NCI-H460 (cell line): Measurements from ENCODE around the gene RFXANK. TPM values are rescaled to one million over a fixed set of nuclear protein-coding genes. Genes with fewer than 3 reads are reported as not detected.
"Not testable (repeated sequence)": the region's sequence is repeated elsewhere in the genome, so short reads cannot be mapped to it uniquely, and the experiment has no call there.

ENCODE experiments used
- DNase-seq: peaks from one replicate; pipeline ENCODE4 v3.0.0-alpha.2; 2016; ENCODE audit warnings: low read depth; ENCODE audit errors: extremely low read depth
- polyA plus RNA-seq: library from polyadenylated mRNA; depleted of rRNA; stranded (reverse); fragments of >200 nt; gene quantifications from 2 replicates; pipeline ENCODE4 v1.2.3, GENCODE V29; 2014; cell fraction: nucleus; rRNA removed
- total RNA-seq: library from RNA; depleted of rRNA; stranded (reverse); fragments of >200 nt; shearing (Covaris generic); gene quantifications from 2 replicates; pipeline ENCODE4 v1.2.3, GENCODE V29; 2014; rRNA removed

Gene RFXANK, protein sequence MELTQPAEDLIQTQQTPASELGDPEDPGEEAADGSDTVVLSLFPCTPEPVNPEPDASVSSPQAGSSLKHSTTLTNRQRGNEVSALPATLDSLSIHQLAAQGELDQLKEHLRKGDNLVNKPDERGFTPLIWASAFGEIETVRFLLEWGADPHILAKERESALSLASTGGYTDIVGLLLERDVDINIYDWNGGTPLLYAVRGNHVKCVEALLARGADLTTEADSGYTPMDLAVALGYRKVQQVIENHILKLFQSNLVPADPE
- 34.8 and 39.3 TPM in 2 replicates for total RNA-seq
- 32.8 and 62.9 TPM in 2 replicates for polyA plus RNA-seq

DNA sequence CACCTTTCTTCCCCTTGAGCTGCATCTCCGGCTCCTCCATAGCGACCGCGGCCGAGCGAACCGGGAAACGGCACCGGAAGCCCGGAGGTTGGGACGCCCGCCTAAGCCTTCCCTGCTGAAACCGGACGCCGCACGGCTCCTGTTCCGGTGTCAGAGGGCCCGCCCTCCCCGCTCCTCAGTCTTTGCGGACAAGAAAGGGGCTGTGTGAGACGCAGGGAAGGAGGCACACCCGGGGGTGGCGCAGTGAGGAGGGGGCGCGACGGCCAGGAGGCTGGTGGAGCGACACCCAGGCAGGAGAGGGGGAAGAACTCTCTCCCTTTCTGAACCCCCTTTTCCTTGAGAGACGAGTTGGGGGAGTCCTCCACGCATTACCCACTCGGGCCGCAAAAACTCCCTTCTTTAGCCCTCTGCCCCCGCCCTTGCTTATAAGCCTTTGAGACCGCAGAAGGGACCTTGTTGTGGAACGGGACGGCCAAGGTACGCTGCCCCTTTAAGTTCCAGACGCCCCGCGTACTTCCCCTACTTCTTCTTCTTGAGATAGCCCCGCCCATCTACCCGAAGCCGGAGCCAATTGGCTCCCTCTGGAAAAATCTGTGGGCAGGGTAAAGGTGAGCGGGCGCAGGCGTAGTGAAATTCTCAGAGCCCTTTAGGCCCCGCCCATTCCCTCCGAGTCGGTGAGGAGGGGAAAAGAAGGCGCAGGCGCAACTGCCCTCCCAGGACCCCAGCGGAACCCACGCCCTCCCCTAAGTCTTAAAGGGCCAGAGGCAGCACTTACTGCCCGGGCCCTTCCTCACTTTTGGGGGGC, at the start of gene RFXANK, which contains the start of gene BORCS8:
TSS of gene RFXANK (plus strand) at position 181 of the 805 bp plus-strand sequence. CDS start 1,689 bp downstream, outside the sequence.
TSS of gene BORCS8 (minus strand) at position 75 of the 805 bp plus-strand sequence. CDS start at position 40, 35 bp downstream.
- peak; percentile 97 for DNase-seq

DNA sequence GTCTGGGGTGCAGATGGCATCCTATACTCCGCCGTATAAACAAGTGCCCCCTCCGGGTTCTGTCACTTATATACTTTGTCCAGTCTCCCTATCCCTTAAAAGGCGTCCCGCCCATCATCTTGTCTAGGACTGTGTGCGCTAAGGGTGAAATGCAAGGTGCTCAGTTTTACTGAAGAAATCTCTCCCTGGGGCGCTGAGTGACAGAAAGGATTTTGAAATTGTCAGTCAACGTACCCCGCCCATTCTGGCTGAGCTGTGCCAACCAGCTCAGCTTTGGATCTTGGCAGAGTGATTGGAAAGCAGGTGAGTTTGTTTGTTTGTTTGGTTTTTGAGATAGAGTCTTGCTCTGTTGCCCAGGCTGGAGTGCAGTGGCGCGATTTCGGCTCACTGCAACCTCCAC, 49.7 kb upstream of the RFXANK start:
- no peak for DNase-seq

DNA sequence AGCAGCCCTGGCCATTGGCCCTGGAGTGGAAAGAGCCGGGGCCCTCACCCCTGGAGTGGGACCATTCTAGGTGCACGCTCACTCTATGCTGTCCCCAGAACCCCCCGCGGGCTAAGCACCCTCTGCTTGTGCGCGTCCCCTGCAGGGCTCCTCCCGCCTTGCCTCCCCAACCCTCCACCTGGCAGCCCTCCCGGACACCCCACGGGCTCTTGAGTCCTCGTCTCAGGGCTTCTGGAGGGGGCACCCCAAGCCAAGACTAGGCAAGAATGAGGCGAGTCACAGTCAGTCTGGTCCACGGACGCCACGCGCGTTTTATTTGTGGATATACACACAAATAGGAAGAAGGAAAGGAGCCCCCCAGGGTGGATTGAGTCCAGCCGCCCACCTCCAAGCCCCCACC, 46.8 kb upstream of the RFXANK start:
- no peak for DNase-seq

DNA sequence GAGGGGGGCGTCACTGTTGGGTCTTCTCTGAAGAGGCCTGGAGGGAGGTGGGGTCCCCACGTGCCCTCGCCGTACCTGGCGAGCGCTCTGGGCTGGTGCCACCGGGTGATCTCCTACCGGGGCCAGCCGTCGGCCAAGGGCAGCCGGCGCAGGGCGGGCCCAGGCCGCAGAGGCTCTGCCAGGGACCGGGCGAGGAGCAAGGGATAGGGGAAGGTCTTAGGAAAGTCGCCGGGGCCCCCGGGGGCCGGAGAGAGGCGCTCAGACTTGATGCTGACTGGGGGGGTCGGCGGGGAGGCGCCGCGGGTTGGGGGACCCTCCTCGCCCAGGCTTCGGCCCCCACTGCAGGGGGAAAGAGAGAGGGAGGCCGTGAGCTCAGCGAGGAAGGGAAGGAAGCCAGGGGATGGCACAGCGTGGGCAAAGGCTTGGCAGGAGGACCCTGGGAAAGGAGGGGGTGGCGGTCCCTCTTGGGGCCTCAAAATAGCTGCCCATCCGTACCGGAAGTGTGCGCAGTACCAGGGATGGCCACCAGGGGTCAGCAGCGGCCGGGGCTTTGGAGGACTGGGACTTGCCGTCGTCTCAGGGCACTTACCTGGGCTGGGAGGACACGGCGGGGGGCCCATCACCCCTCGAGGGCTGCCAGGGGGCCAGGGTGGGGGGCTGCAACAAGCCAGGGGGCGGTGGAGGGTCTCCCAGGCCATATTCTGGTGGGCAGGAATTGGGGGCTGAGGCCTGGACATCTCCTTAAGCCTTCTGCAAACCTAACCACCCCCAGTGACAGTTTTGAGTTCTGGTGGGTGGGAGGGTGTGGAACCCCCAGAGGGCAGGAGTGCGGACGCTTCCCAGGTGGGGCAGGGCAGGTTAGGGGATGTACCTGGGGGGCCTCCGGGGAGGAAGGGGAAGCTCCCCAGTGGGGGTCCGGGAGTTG, 46.1 kb upstream of the RFXANK start:
- peak; percentile 44 for DNase-seq

DNA sequence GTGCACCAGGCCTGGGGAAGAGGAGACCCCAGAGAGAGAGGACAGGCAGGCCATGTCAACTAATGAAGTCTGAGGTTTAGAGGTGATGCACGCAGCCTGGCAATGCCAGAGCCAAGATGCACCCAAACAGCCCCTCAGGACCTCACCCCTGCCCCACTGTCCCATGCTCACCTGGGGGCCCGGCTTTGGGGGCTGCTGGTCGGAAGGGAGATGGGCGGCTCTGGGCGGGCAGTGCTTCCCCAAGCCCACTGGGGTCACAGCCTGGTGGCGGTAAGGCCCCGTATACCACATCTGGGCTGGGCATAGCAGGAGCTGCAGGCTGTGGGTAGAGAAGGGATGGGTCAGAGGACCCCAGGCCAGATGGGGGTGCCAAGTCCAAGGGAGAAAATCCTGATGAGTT, 45.2 kb upstream of the RFXANK start:
- DNase-seq: no peak

DNA sequence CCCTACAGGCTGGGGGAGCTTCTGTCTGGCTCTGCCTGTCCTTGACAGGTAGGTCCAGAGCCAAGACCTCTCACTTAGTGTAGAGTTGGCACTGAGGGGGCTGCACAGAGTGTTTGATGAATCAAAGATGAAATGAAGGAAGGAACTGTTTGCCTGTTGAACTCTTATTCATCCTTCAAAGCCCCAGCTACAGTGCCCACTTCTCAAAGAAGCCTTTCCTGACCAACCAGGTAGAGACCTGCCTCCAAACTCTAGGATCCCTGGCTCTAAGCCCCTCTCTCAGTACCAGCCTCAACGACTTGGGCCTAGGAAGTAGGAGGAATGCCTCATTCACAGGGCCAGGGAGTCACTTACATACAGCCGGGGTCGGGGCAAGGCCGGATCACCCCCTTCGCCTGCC, 44.7 kb upstream of the RFXANK start:
- DNase-seq: no peak

DNA sequence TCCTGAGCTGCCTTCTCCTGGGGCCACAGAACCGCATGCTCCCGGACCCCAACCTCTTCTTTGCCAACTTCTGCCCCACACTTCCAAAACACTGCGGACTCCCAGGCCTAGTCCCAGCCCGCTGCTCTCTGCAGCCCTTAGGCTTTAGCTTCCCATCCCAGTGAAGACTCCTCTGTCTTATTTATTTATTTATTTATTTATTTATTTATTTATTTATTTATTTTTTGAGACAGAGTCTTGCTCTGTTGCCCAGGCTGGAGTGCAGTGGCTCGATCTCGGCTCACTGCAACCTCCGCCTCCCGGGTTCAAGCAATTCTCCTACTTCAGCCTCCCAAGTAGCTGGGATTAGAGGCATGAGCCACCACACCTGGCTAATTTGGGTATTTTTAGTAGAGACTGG, 43.6 kb upstream of the RFXANK start:
- not testable (repeated sequence) for DNase-seq

DNA sequence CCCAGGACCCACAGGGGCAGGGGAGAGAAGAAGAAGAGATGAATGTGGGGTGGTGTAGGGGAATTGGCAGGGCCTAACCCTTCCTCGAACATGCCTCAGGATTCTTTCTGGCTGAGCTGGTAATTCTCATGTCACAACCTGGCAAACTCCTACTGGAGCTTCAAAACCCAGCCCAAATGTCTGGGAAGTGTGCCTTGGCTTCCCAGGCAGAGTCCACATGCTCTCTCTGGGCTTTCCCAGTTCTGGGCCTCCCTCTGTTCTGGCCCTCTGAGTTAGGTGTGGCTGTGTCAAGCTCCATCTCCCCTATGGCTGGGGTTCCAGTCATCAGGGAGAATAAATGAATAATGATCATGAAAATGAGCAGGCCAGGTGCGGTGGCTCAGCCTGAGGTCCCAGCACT, 42.6 kb upstream of the RFXANK start:
- DNase-seq: no peak

DNA sequence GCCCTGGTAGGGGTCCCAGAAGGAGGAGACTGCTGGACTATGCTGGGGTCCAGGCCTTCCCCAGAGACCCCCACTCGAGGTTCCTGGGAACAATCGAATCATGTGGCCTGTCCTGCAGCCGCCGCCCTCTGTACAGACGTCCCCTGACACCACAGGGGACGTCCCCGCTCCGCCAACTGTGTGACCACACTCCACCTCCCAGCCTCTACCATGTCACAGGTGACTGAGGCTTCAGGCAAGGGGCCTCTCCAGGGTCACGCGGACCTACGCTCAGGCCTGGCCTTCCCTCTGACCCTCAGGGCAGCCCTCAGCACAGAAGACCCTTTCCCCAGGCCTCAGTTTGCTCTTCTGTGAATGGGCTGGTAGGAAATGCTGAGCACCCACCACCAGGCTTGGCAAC, 40.6 kb upstream of the RFXANK start:
- DNase-seq: no peak

DNA sequence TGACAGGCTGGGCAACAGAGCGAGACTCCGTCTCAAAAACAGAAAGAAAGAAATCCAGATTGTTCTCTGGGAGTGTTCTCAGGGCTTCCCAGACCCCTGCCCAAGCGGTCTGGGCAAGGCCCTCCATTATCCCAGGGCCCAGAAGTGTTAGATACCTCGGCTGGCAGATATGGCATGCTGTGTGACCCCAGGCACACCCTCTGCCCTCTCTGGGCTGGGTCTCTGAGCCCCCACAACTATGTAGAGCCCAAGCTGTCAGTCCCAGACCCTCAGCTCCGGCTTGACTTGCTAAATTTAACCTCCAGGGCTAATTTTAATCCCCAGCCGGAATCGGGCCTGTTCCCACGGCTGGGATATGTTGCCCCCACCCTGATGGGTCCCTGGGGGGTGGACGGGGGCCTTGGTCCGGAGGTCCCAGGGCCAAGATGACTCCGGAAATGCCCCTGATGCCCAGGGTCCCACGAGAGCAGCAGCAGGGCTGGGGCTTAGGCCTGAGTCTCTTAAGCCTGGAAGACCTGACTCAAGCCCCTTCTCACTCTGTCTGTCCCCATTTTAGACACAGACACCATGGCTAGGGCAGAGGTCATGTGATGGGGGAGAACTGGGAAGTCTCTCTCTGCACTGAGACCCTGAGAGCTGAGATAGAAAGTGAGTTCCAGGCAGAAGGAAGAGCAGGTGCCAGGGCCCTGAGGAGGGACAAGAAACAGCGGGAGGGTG, 39.2 kb upstream of the RFXANK start:
- DNase-seq: no peak

DNA sequence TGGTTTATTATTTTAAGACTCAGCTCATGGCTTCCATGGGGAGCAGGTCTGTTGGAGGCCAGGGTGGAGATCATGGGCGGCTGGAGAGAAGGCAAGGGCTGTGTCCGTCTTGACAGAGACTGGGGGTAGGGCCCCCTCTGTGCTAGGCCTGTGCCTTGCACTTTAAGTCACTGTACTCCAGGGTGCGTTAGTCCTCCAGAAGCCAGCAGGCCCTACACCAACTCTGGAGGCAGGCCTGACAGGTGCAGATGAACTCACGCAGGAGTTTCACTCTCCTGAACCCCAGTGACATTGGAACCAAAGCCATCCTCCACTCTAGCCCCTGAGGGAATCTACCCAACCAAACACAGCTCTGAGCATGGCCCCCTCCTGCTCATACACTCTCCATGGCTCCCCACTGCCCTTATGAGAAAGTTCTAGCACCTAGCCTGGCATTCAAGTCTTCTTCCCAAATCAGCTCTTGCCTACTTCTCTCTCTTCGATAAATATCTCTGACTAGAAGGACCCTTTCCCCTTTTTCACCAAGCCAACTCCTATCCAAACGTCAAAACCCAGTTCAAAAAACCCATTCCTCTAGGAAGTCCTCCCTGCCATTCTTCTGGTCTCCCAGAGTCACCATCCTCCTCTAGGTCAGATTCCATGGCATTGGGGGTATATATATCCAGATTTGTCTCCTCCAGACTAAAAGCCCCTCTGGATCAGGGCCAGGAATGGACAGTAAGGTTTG, 37.1 kb upstream of the RFXANK start:
- no peak for DNase-seq

DNA sequence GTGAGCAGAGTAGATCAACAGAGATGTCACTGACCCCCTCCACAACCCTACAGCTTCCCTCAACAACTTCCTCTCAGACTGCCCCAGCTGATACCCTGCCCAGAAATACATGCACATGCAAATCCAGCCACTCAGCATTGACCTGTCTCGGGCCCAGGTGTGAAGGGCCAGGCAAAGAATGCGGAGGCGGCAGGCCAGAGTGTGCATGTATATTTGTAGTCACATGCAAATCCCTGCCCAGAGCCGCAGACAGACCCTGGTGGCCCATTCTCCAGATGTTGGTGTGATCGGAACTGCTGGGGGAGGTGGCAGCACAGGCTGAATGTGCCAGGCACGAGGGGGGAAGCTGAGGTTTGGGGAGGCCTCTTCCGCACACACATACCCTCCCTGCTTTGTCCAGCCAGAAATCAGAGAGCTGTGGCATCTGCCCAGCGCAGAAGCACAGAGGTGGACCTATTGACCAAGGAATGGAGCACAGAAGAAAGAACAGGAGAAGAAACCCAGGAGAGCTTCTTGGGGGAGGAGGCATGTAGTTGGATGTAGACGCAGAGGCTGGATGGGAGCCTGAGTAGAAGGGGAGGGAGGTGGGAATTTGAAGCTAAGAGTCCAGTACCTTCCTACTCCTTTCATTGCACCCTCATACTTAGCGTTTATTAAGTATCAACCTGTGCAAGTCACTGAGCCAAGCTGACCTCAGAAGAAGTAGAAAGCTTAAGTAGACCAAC, 36.4 kb upstream of the RFXANK start:
- no peak for DNase-seq

DNA sequence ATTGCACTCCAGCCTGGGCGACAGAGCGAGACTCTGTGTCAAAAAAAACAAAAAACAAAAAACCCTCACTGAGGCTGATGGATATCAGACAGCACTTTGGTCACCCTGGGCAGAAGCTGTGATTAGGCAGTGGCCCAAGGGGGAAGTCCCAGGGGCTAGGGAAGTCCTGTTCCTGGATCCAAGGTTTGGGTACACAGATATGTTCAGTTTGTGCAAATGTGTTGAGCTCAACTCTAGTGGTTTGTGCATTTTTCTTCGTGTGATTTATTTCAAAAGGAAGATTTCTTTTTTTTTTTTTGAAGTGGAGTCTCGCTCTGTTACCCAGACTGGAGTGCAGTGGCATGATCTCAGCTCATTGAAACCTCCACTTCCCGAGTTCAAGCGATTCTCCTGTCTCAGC, 34.2 kb upstream of the RFXANK start:
- no peak for DNase-seq

DNA sequence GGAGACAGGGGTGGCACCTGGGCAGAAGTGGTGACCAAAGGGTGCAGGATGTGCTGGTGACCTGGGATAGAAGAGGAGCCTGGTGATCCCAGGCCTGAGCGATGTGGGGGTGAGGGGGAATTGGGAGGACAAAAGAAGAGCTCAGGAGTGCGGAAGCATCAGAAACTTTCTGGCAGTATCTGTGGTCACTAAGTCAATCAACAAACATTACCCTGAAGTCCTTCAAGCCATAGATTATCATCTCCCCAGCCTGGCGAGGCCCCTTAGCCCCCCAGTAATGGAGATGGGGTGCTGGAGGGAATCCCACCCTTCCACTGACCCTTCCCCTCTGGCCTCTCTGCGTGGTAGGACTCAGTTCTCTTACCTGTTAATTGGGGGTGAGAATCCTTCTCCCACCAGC, 32.5 kb upstream of the RFXANK start:
- no peak for DNase-seq

DNA sequence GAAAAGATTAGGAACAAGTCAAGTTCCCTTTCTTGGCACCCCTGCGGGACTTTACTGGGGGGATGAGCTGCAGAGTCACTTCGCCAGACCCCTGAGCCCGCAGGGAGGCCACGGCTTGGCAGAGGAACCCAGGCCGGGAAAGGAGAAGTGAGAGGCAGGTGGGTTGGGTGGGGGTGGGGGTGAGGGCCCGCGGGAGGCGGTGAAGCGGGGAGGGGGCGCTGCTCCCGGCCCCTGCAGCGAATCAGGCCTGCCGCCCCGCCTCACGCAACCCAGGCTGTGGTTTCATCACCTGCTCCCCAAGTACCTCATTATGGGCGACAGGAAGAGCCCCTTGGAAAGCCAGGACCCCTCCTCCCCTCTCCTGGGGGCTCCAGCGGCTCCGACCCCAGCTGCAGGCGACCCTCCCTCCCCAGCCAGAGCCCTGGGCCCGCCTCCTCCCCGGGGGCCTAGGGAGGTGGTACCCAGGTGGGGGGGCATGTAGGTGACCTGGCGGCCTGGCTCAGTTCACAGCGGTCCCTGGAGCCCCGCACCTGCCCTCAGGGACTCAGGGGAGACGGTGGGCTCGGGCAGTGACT, 31.5 kb upstream of the RFXANK start:
- DNase-seq: no peak

DNA sequence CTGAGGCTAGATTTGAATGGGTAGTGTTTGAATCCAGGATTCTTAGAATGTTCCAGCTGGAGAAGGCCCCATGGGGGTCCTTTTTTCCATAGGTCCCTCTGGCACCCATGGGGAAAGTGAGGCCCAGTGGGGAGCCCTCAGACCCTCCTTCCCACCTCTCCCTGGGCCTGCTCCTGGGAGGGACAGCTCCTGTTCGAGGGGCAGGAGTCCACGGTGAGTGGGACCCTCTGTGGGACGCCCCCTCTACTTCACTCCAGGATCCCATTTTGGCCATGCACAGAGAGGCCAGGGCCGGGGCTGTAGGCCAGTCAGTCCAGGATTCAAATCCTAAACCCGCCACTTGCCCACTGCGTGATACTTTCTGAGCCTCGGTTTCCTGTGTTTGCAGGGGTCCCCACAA, 29.6 kb upstream of the RFXANK start:
- no peak for DNase-seq

DNA sequence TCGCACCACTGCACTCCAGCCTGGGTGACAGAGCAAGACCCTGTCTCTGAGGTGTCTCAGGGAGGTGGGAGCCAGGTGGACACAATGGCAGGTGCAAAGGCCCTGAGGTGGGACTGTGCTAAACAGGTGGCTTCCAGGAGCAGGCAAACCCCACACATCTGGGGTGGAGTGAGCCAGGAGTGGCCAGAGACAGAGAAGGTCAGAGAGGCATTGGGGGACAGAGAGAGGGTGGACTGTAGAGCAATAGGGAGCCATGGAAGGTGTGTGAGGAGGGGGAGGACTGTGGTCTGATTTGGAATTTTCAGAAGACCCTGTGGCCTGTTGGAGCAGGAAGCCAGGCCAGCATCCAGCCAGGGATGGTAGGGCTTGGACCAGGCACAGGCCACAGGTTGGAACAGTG, 26.7 kb upstream of the RFXANK start:
- DNase-seq: no peak

DNA sequence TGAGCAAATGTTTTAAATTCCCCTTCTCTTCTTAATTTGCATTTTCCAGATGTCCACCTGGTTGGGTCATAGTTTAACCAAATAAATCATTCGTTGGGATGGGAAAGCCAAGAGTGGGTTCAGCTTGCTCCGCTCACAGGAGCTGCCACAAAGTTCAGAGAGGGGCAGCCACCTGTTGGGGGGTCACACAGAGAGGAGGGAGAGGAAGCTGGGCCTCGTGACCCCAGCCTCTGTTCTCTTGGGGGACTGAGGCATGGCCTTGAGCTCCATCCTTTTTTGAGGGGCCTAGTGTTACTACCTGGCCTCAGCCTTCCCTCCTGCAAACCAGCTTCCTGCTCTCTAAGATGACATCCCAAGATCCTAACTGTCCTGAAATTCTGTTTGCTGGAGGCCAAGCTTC, 24.4 kb upstream of the RFXANK start:
- DNase-seq: no peak
